Measurements from ENCODE around the gene SV2A.

DNA sequence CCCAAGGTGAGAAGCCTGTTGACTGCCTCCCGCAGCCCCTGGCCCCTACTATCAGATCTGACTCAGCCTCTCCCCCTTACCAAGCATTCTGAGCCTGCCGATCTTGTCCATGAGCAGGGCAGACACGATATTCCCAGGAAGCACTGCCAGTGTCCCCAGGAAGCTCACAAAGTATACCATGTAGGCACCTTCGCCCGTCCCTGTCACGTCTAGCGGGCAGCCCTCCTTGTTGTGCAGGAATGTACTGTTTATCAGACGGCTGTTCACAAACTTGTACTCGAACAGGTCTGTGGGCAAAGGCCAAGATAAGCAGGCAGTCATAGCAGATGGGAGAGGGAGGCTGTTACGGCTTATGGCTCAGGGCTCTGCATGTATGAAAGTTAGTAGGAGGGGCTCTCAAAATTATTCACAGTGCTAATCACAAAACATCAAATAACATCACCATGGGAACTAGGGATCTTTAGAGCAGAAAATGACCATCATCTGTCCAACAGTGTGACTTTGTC, 11.0 kb downstream of the SV2A start:
- TF ChIP-seq CTCF (IDR thresholded peaks at IDR 0.05) (no peak), POLR2A (IDR thresholded peaks at IDR 0.05) (no peak)

Data from right lobe of liver (tissue), 4 donors.